WTC11 (cell line): ENCODE measurements around the gene PAQR3. TPM values are rescaled to one million over a fixed set of nuclear protein-coding genes. Genes with fewer than 3 reads are reported as not detected.

ENCODE experiments used
- ATAC-seq: fragments of 200-7000 bp; cut with Tn5 transposase; 2 replicates; pipeline ENCODE4 v1.10.0; 2021; ENCODE audit warnings: mild to moderate bottlenecking, moderate library complexity
- CTCF ChIA-PET: fragments of 300-600 bp; sonication (Branson Sonifier 250); formaldehyde crosslinking; loops from one replicate; lab custom pipeline; 2021; ENCODE audit warnings: antibody characterized with exemption; lab: Charles Lee
- POLR2A ChIA-PET: fragments of 350-600 bp; sonication (Branson Sonifier 250); formaldehyde crosslinking; loops from one replicate; lab custom pipeline; 2021; ENCODE audit warnings: antibody characterized with exemption; lab: Charles Lee
- DNase-seq: peaks from one replicate; pipeline ENCODE4 v3.0.0; 2021; ENCODE audit warnings: low spot score
- H3K27ac Mint-ChIP-seq: 2 replicates; pipeline ENCODE4 v1.8.0; 2021; ENCODE audit warnings: mixed read lengths
- H3K27me3 Mint-ChIP-seq: 2 replicates; pipeline ENCODE4 v1.8.0; 2021; ENCODE audit warnings: low read depth, mild to moderate bottlenecking, moderate library complexity, mixed read lengths
- H3K36me3 Mint-ChIP-seq: 2 replicates; pipeline ENCODE4 v1.8.0; 2021; ENCODE audit warnings: mixed read lengths
- H3K4me1 Mint-ChIP-seq: 2 replicates; pipeline ENCODE4 v1.8.0; 2022; ENCODE audit warnings: mixed read lengths
- H3K4me3 Mint-ChIP-seq: 2 replicates; pipeline ENCODE4 v1.8.0; 2021; ENCODE audit warnings: mild to moderate bottlenecking, moderate library complexity, mixed read lengths
- H3K9me3 Mint-ChIP-seq: 2 replicates; pipeline ENCODE4 v1.8.0; 2021; ENCODE audit warnings: mixed read lengths
- AR ChIP-seq: fragments of 250-450 bp; sonication (Bioruptor Pico); IDR thresholded peaks from 2 replicates; pipeline ENCODE4 v1.9.0; 2021; ENCODE audit warnings: mild to moderate bottlenecking
- CBFB ChIP-seq: sonication (generic); formaldehyde crosslinking; IDR thresholded peaks from 2 replicates; pipeline ENCODE4 v1.8.1; 2022; ENCODE audit warnings: mild to moderate bottlenecking, low read depth, missing genetic modification reagents
- CREB1 ChIP-seq: sonication (generic); formaldehyde crosslinking; IDR thresholded peaks from 2 replicates; pipeline ENCODE4 v1.8.0; 2023; ENCODE audit warnings: mild to moderate bottlenecking, missing genetic modification reagents
- E2F4 ChIP-seq: sonication (generic); formaldehyde crosslinking; IDR thresholded peaks from 2 replicates; pipeline ENCODE4 v1.8.1; 2022; ENCODE audit warnings: low read depth, mild to moderate bottlenecking, moderate library complexity, missing genetic modification reagents, borderline replicate concordance
- GTF2I ChIP-seq: fragments of 250-450 bp; sonication (Bioruptor Pico); conservative IDR thresholded peaks from 2 replicates; pipeline ENCODE4 v1.4.0; 2021; ENCODE audit warnings: mild to moderate bottlenecking
- NFATC4 ChIP-seq: fragments of 250-450 bp; sonication (Bioruptor Pico); IDR thresholded peaks from 2 replicates; pipeline ENCODE4 v1.9.0; 2021; ENCODE audit warnings: mild to moderate bottlenecking
- NR2C2 ChIP-seq: sonication (generic); formaldehyde crosslinking; IDR thresholded peaks from 2 replicates; pipeline ENCODE4 v1.8.0; 2022; ENCODE audit warnings: mild to moderate bottlenecking, missing genetic modification reagents
- NR3C1 ChIP-seq: sonication (generic); formaldehyde crosslinking; conservative IDR thresholded peaks from 2 replicates; pipeline ENCODE4 v1.8.1; 2023; ENCODE audit warnings: low read depth, mild to moderate bottlenecking, missing genetic modification reagents
- PRRX2 ChIP-seq: fragments of 250-450 bp; sonication (Bioruptor Pico); IDR thresholded peaks from 2 replicates; pipeline ENCODE4 v1.8.0; 2021; ENCODE audit warnings: mild to moderate bottlenecking
- SMAD3 ChIP-seq: sonication (generic); formaldehyde crosslinking; IDR thresholded peaks from 2 replicates; pipeline ENCODE4 v1.8.0; 2022; ENCODE audit warnings: missing genetic modification reagents, mild to moderate bottlenecking, borderline replicate concordance
- TCF7 ChIP-seq: sonication (generic); formaldehyde crosslinking; IDR thresholded peaks from 2 replicates; pipeline ENCODE4 v1.8.0; 2022; ENCODE audit warnings: mild to moderate bottlenecking, low read depth, missing genetic modification reagents, moderate library complexity
- TEAD4 ChIP-seq: sonication (generic); formaldehyde crosslinking; IDR thresholded peaks from 2 replicates; pipeline ENCODE4 v1.8.0; 2022; ENCODE audit warnings: mild to moderate bottlenecking, missing genetic modification reagents
- TP53 ChIP-seq: sonication (generic); formaldehyde crosslinking; IDR thresholded peaks from 2 replicates; pipeline ENCODE4 v1.8.1; 2023; ENCODE audit warnings: mild to moderate bottlenecking, missing genetic modification reagents
- USF2 ChIP-seq: sonication (generic); formaldehyde crosslinking; IDR thresholded peaks from 2 replicates; pipeline ENCODE4 v1.8.1; 2023; ENCODE audit warnings: mild to moderate bottlenecking, missing genetic modification reagents, moderate library complexity
- ZNF317 ChIP-seq: sonication (generic); formaldehyde crosslinking; IDR thresholded peaks from 2 replicates; pipeline ENCODE4 v1.8.1; 2023; ENCODE audit warnings: low read depth, mild to moderate bottlenecking, moderate library complexity, missing genetic modification reagents, borderline replicate concordance
- ZNF671 ChIP-seq: fragments of 250-450 bp; sonication (Bioruptor Pico); IDR thresholded peaks from 2 replicates; pipeline ENCODE4 v1.8.0; 2021; ENCODE audit warnings: mild to moderate bottlenecking
- ZSCAN18 ChIP-seq: fragments of 250-450 bp; sonication (Bioruptor Pico); IDR thresholded peaks from 2 replicates; pipeline ENCODE4 v2.1.2; 2022; ENCODE audit warnings: mild to moderate bottlenecking, moderate library complexity
- total RNA-seq: library from RNA; stranded (reverse); gene quantifications from 3 replicates; pipeline ENCODE4 v1.2.3, GENCODE V29; 2021

The PAQR3 gene
- total RNA-seq, 1 experiment from 2014 or later, result 28.1 TPM

GRCh38 chr4:78928835-78929234 is 10.4 kb downstream of the PAQR3 start:
- Mint-ChIP-seq H3K27me3 (no peaks in the 10 kb centered on the region), H3K36me3 (peaks cover 38% of the 10 kb centered on the region), H3K4me3 (no peak overlapping the region), H3K4me1 (no peaks in the 10 kb centered on the region), H3K9me3 (no peaks in the 10 kb centered on the region), H3K27ac (no peak overlapping the region)
- ATAC-seq (no peak), DNase-seq (peak; percentile 8)
- TF ChIP-seq NFATC4, result no peak
- no peak for TF ChIP-seq AR (CRISPR knock-in tag)
- no peak for TF ChIP-seq E2F4 (CRISPR knock-in tag)
- TF ChIP-seq USF2 (CRISPR knock-in tag), result no peak
- TF ChIP-seq PRRX2 (CRISPR knock-in tag), result no peak
- ChIA-PET POLR2A (no interaction called here), CTCF (no interaction called here)

GRCh38 chr4:78926826-78927225 is 12.4 kb downstream of the PAQR3 start:
- ATAC-seq, result no peak
- Mint-ChIP-seq H3K4me3 (no peak overlapping the region), H3K27ac (no peak overlapping the region), H3K4me1 (no peaks in the 10 kb centered on the region), H3K36me3 (peaks cover 38% of the 10 kb centered on the region), H3K9me3 (no peaks in the 10 kb centered on the region), H3K27me3 (no peaks in the 10 kb centered on the region)
- no peak for TF ChIP-seq GTF2I
- no peak for TF ChIP-seq CREB1
- no peak for TF ChIP-seq TEAD4 (CRISPR knock-in tag)
- TF ChIP-seq TP53, result no peak
- no peak for TF ChIP-seq NR2C2
- TF ChIP-seq AR (CRISPR knock-in tag), result no peak
- TF ChIP-seq E2F4 (CRISPR knock-in tag), result no peak
- no peak for TF ChIP-seq ZNF671 (CRISPR knock-in tag)
- no peak for TF ChIP-seq ZNF317
- no peak for TF ChIP-seq SMAD3 (CRISPR knock-in tag)
- no peak for TF ChIP-seq ZSCAN18 (CRISPR knock-in tag)
- no peak for TF ChIP-seq NR3C1 (CRISPR knock-in tag)
- no peak for TF ChIP-seq CBFB (CRISPR knock-in tag)
- no peak for TF ChIP-seq TCF7 (CRISPR knock-in tag)
- ChIA-PET POLR2A (no interaction called here), CTCF (interaction anchor here (0.5 kb wide), 1 partner anchor 329 kb away, joined by 3 read pairs; no protein-coding TSS in a partner anchor)
- DNase-seq, result no peak
